AG10803 (cell line): Measurements from ENCODE around the gene URM1.

Source experiments
- DNase-seq: peaks from one replicate; pipeline ENCODE4 v3.0.0; 2010; ENCODE audit warnings: low read depth
- H3K4me3 ChIP-seq: 2 replicates; pipeline ENCODE4 v1.5.1; 2011; ENCODE audit warnings: mild to moderate bottlenecking, low read length, control low read depth
- TF ChIP-seq, protein P1 (sequence below): conservative IDR thresholded peaks from 2 replicates; pipeline ENCODE4 v1.5.1; 2011; ENCODE audit warnings: mild to moderate bottlenecking, low read length, control low read depth, inconsistent platforms

The URM1 gene

DNA sequence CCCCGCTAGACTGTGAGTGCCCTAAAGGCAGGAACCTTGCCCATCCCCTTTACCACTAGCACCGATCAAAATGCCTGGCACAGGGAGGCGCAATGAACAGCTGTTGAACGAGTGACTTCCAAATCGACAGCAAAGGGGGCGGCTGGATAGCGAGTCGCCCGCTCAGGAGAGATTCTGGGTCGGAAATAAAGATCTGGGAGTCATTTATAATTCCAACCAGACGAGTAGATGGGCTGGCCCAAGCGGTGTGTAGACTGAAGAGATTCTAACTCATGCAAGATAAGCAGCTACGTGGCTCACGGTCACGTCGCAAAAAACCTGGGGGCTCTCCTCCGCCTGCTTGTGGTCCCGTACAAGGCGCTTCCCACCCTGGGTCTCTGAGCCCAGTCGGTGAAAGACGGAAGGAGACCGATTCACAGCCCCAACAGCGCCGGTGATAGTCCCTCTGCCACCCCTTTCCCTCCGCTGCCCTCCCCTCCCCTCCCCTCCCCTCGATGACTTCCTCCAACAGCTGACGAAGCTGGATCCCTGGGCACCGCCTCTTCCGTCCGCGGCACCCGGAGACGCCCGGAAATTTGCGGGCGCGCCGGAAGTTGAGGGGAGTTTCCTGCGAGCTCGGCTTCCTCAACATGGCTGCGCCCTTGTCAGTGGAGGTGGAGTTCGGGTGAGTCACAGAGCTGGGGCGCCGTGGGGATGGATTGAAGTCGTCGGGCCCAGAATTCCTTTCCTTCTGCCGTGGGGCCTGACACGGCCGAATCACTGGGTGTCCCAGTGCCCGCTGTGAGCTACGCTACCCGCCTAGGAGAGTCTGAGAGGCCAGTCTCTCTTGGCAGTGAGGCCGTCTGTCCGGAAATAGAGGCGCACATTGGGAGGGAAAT is at the start of gene URM1:
Gene URM1 (plus strand): TSS at position 623 of the 878 bp plus-strand sequence. CDS start 7 bp downstream, at position 630.
- TF ChIP-seq, protein P1, sequence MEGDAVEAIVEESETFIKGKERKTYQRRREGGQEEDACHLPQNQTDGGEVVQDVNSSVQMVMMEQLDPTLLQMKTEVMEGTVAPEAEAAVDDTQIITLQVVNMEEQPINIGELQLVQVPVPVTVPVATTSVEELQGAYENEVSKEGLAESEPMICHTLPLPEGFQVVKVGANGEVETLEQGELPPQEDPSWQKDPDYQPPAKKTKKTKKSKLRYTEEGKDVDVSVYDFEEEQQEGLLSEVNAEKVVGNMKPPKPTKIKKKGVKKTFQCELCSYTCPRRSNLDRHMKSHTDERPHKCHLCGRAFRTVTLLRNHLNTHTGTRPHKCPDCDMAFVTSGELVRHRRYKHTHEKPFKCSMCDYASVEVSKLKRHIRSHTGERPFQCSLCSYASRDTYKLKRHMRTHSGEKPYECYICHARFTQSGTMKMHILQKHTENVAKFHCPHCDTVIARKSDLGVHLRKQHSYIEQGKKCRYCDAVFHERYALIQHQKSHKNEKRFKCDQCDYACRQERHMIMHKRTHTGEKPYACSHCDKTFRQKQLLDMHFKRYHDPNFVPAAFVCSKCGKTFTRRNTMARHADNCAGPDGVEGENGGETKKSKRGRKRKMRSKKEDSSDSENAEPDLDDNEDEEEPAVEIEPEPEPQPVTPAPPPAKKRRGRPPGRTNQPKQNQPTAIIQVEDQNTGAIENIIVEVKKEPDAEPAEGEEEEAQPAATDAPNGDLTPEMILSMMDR = peak; percentile 35; the same call in 1 of the 2 replicates
- DNase-seq = peak; percentile 96
- peak within 1 kb of the TSS; percentile 99 for H3K4me3 ChIP-seq

DNA sequence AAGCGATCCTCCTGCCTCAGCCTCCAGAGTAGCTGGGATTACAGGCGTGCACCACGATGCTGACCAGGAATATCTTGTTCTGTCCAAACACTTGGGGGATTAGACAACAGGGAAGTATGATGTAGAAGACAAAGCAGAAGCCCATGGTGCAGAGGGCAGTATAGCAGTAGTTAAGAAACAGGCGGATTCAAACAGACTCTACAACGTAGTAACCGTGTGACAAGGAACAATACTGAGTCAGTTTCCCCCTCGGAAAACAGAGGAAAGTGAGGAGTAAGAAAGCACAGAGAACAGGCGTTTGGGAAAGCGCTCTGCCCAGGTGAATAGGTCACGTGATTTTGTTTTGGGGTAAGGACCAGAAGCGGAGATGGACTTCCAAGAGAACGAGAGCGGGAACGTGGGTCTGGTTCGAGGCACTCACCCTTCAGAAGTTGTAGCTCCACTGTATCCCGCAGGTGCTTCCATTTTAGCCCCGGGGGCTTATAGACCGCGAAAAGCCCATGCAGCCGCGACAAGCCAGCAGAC is 49.2 kb upstream of the URM1 start:
- peak overlapping the region; percentile 77 for H3K4me3 ChIP-seq
- TF ChIP-seq, protein P1 = no peak
- no peak for DNase-seq

DNA sequence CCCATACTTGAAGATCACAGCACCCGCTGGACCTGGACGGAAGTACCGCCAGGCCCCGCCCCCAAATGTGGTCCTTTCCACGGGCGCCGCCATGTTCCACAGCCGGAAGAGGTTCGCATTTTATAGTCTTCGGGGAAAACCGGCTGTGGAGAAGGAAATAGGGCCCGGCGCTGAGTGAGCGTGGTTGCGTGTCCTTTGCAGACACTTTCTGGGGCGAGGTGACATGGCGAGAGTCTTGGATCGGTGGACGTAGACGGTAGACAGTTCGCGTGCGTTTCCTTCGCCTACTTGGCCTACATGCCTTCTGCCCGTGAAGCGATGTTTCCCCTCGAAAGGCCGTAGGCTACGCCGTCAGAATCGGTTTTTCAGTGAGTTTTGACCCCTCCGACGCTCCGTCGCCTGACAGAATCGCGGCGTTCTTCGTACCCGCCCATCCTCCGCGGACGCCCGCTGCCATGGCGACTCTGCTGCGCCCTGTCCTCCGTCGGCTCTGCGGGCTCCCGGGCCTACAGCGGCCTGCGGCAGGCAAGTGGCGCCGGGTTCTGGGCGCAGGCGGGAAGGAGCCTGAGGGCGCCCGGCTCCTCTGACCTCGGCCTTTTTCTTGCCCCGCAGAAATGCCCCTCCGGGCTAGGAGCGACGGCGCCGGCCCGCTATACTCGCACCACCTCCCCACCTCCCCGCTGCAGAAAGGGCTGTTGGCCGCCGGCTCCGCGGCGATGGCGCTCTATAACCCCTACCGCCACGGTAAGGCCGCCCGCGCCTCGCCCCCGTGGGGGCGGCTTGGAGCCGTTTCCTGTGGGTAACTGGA is 48.6 kb upstream of the URM1 start, which contains the start of the genes COQ4 and TRUB2:
Gene COQ4 (plus strand): TSS at position 436 of the 808 bp plus-strand sequence. CDS start 20 bp downstream, at position 456.
Gene TRUB2 (minus strand): TSS at position 44 of the 808 bp plus-strand sequence. CDS start 39 bp downstream, at position 5.
- DNase-seq = peak; percentile 92
- H3K4me3 ChIP-seq = peak within 1 kb of the TSS; percentile 77
- TF ChIP-seq, protein P1 = no peak

DNA sequence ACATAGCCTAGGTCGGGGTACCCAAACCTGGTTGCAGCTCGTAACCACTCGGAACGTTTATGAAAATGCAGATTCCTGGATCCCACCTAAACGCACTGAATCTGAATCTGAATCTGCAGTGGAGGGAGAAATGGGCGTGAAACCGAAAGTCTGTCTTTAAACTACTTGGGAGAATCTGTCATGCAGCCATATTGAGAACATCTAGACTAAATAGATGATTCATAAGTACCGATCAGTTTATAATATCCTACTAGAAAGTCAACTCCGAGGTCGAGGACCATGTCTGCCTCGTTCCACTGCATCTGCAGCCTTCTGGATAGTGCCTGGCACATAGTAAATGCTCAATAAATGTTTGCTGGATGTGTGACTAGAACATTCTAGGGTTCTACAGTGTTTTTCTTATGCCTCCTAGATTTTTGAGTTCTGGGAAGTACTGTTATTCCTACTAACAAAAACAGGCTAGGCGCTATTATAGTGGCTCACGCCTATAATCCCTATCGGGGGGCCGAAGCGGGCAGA is 47.9 kb upstream of the URM1 start:
- peak; percentile 25 for DNase-seq
- peak overlapping the region; percentile 77 for H3K4me3 ChIP-seq
- TF ChIP-seq, protein P1 = no peak

DNA sequence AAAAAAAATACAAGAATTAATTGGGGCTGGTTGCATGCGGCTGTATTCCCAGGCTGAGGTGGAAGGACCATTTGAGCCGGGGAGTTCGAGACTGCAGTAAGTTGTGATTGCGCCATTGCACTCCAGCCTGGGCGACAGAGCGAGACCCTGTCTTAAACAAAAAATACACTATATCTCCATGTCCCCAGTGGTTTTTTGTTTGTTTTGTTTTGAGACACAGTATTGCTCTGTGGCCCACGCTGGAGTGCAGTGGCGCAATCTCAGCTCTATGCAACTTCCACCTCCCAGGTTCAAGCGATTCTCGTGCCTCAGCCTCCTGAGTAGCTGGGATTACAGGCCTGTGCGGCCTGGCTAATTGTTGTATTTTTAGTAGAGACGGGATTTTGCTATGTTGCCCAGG is 47.4 kb upstream of the URM1 start:
- H3K4me3 ChIP-seq = peak overlapping the region; percentile 77
- no peak for DNase-seq
- TF ChIP-seq, protein P1 = no peak

DNA sequence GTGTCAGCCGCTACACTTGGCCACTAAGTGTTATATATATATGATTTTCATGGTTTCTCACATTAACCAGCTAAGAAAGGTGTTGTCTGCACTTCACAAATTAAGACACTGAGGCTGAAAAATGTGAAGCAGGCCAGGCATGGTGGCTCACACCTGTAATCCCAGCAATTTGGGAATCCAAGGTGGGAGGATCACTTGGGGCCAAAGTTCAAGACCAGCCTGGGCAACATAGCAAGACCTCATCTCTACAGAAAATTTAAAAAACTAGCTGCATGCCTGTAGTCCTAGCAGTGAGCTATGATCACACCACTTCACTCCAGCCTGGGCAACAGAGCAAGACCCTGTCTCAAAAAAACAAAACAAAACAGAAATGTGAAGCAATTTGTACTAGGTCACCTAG is 46.8 kb upstream of the URM1 start:
- no peak for DNase-seq
- H3K4me3 ChIP-seq = no peak overlapping the region
- TF ChIP-seq, protein P1 = no peak
